Activated CD4-positive, alpha-beta T cell treated with anti-CD3 and anti-CD28 coated beads, Interleukin-2, amount 10 ng/mL, durations not matched to agents 7 days and 5 days (primary cell): ENCODE measurements around the gene CBY3. TPM values are rescaled to one million over a fixed set of nuclear protein-coding genes. Genes with fewer than 3 reads are reported as not detected.
"Not testable (repeated sequence)": the region's sequence is repeated elsewhere in the genome, so short reads cannot be mapped to it uniquely, and the experiment has no call there.

ENCODE experiments used
- CTCF ChIA-PET: fragments of 350-600 bp; sonication (Branson Sonifier 250); formaldehyde crosslinking; loops from one replicate; lab custom pipeline; 2021; ENCODE audit warnings: antibody characterized with exemption; lab: Charles Lee
- POLR2A ChIA-PET: fragments of 350-600 bp; sonication (Branson Sonifier 250); formaldehyde crosslinking; loops from one replicate; lab custom pipeline; 2021; ENCODE audit warnings: antibody characterized with exemption; lab: Charles Lee
- DNase-seq: peaks from one replicate; pipeline ENCODE4 v3.0.0-alpha.2; 2020
- H3K27ac Mint-ChIP-seq: one replicate; pipeline ENCODE4 v1.8.0; 2021; ENCODE audit warnings: mild to moderate bottlenecking, moderate library complexity, mixed read lengths
- H3K27me3 Mint-ChIP-seq: one replicate; pipeline ENCODE4 v1.8.0; 2021; ENCODE audit warnings: mixed read lengths
- H3K36me3 Mint-ChIP-seq: one replicate; pipeline ENCODE4 v1.8.0; 2021; ENCODE audit warnings: low read depth, mixed read lengths
- H3K4me1 Mint-ChIP-seq: one replicate; pipeline ENCODE4 v1.8.0; 2021; ENCODE audit warnings: mixed read lengths
- H3K4me3 Mint-ChIP-seq: one replicate; pipeline ENCODE4 v1.8.0; 2021; ENCODE audit warnings: mild to moderate bottlenecking, moderate library complexity, mixed read lengths
- H3K9me3 Mint-ChIP-seq: one replicate; pipeline ENCODE4 v1.8.0; 2021; ENCODE audit warnings: mixed read lengths
- total RNA-seq, 2 experiments: library from RNA; stranded (reverse); gene quantifications; one replicate each; pipeline ENCODE4 v1.2.3, GENCODE V29; 2021

CBY3 gene
- total RNA-seq, 2 experiments from 2014 or later, result 0.35 to 0.44 TPM

GRCh38 chr5:179697993-179698934, 17.4 kb upstream of the CBY3 start:
- Mint-ChIP-seq H3K9me3 (no peaks in the 10 kb centered on the region), H3K27ac (peak overlapping the region; percentile 100), H3K4me3 (peak overlapping the region; percentile 99), H3K36me3 (peaks cover 24% of the 10 kb centered on the region), H3K27me3 (no peaks in the 10 kb centered on the region), H3K4me1 (peaks cover 45% of the 10 kb centered on the region)
- DNase-seq, result peak; percentile 99
- POLR2A ChIA-PET, result interaction anchor here (0.6 kb wide), 1 partner anchor 1396 kb away, joined by 3 read pairs; no protein-coding TSS in a partner anchor
- CTCF ChIA-PET, result interaction anchor here (3.6 kb wide), 1 partner anchor 18 kb away, joined by 31 read pairs; the partner anchor contains the start of gene CBY3

DNA sequence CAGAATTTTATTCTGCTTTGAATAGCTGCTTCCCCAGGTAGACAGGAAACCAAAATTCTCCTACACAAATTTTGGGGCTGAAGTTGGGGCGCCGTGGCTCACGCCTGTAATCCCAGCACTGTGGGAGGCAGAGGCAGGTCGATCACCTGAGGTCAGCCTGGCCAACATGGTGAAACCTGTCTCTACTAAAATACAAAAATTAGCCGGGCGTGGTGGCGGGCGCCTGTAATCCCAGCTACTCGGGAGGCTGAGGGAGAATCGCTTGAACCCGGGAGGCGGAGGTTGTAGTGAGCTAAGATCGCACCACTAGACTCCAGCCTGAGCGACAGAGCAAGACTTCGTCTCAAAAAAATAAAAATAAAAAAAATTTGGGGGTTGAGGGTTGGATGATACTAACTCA, 16.7 kb upstream of the CBY3 start:
- CTCF ChIA-PET, result interaction anchor here (1.2 to 3.6 kb wide), 3 partner anchors 10 to 34 kb away, joined by 3 to 31 read pairs (median 5); partner anchors contain the start of genes CBY3 and MAML1
- H3K27ac Mint-ChIP-seq, result peak overlapping the region; percentile 100

DNA sequence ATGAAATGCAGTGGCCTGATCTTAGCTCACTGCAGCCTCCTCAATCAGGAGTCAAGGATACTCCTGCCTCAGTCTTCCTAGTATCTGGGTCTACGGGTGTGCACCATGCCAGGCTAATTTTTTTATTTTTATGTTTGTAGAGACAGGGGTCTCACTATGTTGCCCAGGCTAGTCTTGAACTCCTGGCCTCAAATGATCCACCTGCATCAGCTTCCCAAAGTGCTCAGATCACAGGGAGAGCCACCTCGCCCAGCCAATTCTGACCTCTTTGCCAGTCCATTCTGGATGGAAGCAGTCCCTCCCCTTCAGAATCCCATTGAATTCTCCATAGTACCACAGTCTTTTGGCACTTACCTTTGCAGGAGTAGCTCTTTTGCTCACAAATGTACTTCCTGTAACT, 16.3 kb upstream of the CBY3 start:
- H3K27ac Mint-ChIP-seq, result peak overlapping the region; percentile 100
- H3K27me3 Mint-ChIP-seq, result no peaks in the 10 kb centered on the region
- H3K4me1 Mint-ChIP-seq, result peaks cover 35% of the 10 kb centered on the region
- POLR2A ChIA-PET, result interaction anchor here (0.6 kb wide), 1 partner anchor 14 kb away, joined by 4 read pairs; no protein-coding TSS in a partner anchor
- H3K9me3 Mint-ChIP-seq, result no peaks in the 10 kb centered on the region
- peaks cover 15% of the 10 kb centered on the region for H3K36me3 Mint-ChIP-seq
- H3K4me3 Mint-ChIP-seq, result peak overlapping the region; percentile 99
- CTCF ChIA-PET, result interaction anchor here (0.6 to 3.6 kb wide), 4 partner anchors 9 to 145 kb away, joined by 3 to 31 read pairs (median 4); partner anchors contain the start of genes CBY3 and MAML1
- no peak for DNase-seq

More for the DNA sequence above, 16.7 kb upstream of the CBY3 start:
- peaks cover 40% of the 10 kb centered on the region for H3K4me1 Mint-ChIP-seq
- H3K27me3 Mint-ChIP-seq, DNase-seq, H3K9me3 Mint-ChIP-seq: not testable (repeated sequence)
- POLR2A ChIA-PET, result interaction anchor here (0.6 kb wide), 2 partner anchors 14 to 1395 kb away, joined by 3 to 4 read pairs; no protein-coding TSS in a partner anchor
- H3K4me3 Mint-ChIP-seq, result peak overlapping the region; percentile 99
- H3K36me3 Mint-ChIP-seq, result peaks cover 20% of the 10 kb centered on the region

- peak overlapping the region; percentile 100 for H3K27ac Mint-ChIP-seq
- POLR2A ChIA-PET, result no interaction called here
- peaks cover 33% of the 10 kb centered on the region for H3K4me1 Mint-ChIP-seq
- H3K27me3 Mint-ChIP-seq, result no peaks in the 10 kb centered on the region
- no peak overlapping the region for H3K4me3 Mint-ChIP-seq
- no peak for DNase-seq
- H3K9me3 Mint-ChIP-seq, result no peaks in the 10 kb centered on the region
- CTCF ChIA-PET, result interaction anchor here (0.6 to 3.6 kb wide), 4 partner anchors 9 to 145 kb away, joined by 3 to 31 read pairs (median 4); partner anchors contain the start of genes CBY3 and MAML1
- H3K36me3 Mint-ChIP-seq, result peaks cover 13% of the 10 kb centered on the region
Measured at GRCh38 chr5:179696603-179697002, 15.8 kb upstream of the CBY3 start.

DNA sequence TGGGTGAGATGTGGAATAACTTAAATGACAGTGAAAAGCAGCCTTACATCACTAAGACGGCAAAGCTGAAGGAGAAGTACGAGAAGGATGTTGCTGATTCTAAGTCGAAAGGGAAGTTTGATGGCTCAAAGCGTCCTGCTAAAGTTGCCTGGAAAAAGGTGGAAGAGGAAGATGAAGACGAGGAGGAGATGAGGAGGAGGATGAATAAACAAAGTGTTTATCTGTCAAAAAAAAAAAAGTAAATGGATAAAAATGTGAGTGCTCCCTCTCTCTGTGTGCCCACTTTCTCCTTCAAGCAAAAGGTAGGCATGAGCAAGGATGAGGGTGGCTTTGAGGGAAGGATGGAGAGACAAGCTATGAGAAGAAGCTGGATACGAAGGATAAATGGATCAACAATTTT, 13.7 kb upstream of the CBY3 start:
- POLR2A ChIA-PET, result interaction anchor here (0.5 kb wide), 1 partner anchor 71 kb away, joined by 3 read pairs; the partner anchor contains the start of gene HNRNPH1
- Mint-ChIP-seq H3K4me3 (no peak overlapping the region), H3K9me3 (no peaks in the 10 kb centered on the region), H3K27me3 (no peaks in the 10 kb centered on the region), H3K4me1 (peaks cover 20% of the 10 kb centered on the region), H3K27ac (no peak overlapping the region), H3K36me3 (peaks cover 4% of the 10 kb centered on the region)
- CTCF ChIA-PET, result interaction anchor here (3.6 kb wide), 1 partner anchor 15 kb away, joined by 31 read pairs; the partner anchor contains the start of gene CBY3
- no peak for DNase-seq

- H3K27me3 Mint-ChIP-seq, result not testable (repeated sequence)
- CTCF ChIA-PET, result interaction anchor here (0.7 to 1.2 kb wide), 3 partner anchors 11 to 94 kb away, joined by 3 read pairs; no protein-coding TSS in a partner anchor
Measured at GRCh38 chr5:179689212-179689611, 8.4 kb upstream of the CBY3 start.

GRCh38 chr5:179680014-179680779, 637 bp downstream of the CBY3 start:
- Mint-ChIP-seq H3K4me1 (peaks cover 37% of the 10 kb centered on the region), H3K36me3 (peaks cover 24% of the 10 kb centered on the region), H3K9me3 (no peaks in the 10 kb centered on the region), H3K4me3 (peak overlapping the region; percentile 35), H3K27ac (peak overlapping the region; percentile 80), H3K27me3 (no peaks in the 10 kb centered on the region)
- POLR2A ChIA-PET, result no interaction called here
- DNase-seq, result no peak
- CTCF ChIA-PET, result interaction anchor here (1.3 to 5.1 kb wide), 3 partner anchors 10 to 16 kb away, joined by 6 to 31 read pairs (median 24); no protein-coding TSS in a partner anchor

More at GRCh38 chr5:179689212-179689611, 8.4 kb upstream of the CBY3 start:
- H3K36me3 Mint-ChIP-seq, DNase-seq, H3K4me1 Mint-ChIP-seq, H3K27ac Mint-ChIP-seq, H3K4me3 Mint-ChIP-seq, H3K9me3 Mint-ChIP-seq, POLR2A ChIA-PET: not testable (repeated sequence)

- peak; percentile 65 for DNase-seq
- Mint-ChIP-seq H3K4me3 (peak overlapping the region; percentile 99), H3K27ac (peak overlapping the region; percentile 99), H3K9me3 (no peaks in the 10 kb centered on the region), H3K27me3 (no peaks in the 10 kb centered on the region), H3K36me3 (peaks cover 29% of the 10 kb centered on the region), H3K4me1 (peaks cover 37% of the 10 kb centered on the region)
- POLR2A ChIA-PET, result interaction anchor here (1.1 kb wide), 1 partner anchor 8 kb away, joined by 4 read pairs; no protein-coding TSS in a partner anchor
- CTCF ChIA-PET, result interaction anchor here (1.3 to 5.1 kb wide), 4 partner anchors 10 to 17 kb away, joined by 4 to 31 read pairs (median 16); no protein-coding TSS in a partner anchor
Measured at GRCh38 chr5:179679014-179679674, 1.7 kb downstream of the CBY3 start.

DNA sequence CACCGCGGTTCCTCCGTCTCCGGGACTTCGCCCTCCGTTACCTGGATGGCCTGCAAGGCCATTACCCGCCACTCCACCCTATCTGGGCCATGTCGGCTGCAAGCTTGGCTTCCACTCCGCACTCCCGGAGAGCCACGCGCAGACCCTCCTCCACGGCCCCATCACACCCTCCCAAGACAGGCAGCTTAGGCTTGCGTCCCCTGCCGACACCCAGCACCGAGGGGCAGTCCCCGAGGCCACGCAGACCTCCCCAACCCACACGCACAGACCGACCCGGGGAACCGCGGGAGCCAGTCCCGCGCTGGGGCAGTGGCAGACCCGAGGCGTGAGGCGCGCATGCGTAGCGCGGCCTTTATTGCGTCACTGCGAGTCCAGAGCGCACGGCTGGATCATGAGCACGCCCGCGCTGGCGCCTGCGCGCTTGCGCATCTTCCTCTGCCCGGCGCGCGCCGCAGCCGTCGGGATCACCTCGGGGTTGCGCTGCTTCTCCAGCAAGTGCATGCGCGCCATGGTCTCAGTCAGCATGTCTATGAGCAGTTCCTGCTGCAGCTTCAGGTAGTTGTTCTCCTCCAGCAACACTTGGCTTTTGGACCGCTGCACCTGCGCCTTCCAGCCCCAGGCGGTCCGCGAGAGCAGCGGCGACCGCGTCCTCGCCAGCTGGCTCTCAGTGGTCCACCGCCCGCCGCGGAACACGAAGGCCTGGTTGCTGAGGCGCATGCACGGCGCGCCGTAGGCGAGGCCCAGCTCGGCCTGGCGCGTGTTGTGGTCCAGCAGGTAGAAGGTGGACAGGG, 2.4 kb downstream of the CBY3 start:
- H3K4me1 Mint-ChIP-seq, result peaks cover 33% of the 10 kb centered on the region
- ChIA-PET POLR2A (interaction anchor here (1.1 kb wide), 1 partner anchor 9 kb away, joined by 4 read pairs; no protein-coding TSS in a partner anchor), CTCF (interaction anchor here (1.3 to 5.1 kb wide), 4 partner anchors 9 to 18 kb away, joined by 4 to 31 read pairs (median 16); no protein-coding TSS in a partner anchor)
- H3K9me3 Mint-ChIP-seq, result no peaks in the 10 kb centered on the region
- peak overlapping the region; percentile 99 for H3K4me3 Mint-ChIP-seq
- H3K36me3 Mint-ChIP-seq, result peaks cover 29% of the 10 kb centered on the region
- H3K27ac Mint-ChIP-seq, result peak overlapping the region; percentile 99
- H3K27me3 Mint-ChIP-seq, result no peaks in the 10 kb centered on the region
- peak; percentile 94 for DNase-seq

DNA sequence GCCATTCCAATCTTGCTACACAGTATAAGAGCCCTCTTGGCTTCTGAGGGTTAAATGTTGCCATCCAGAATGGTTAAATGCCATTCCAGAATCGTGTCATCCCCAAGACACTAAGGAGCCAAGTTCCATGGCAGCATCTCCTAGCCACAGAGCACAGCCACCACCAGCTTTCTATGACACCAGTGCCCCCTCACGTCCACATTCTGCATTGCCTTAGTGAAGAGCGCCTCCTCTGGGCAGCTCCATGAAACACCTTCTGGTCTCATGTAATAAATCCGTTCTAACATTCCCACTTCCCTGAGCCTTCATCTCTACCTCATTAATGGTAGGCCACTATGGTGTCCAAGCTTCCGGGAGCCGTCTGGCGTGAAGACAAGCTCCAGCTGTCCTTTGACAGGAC, 12.4 kb downstream of the CBY3 start:
- H3K4me3 Mint-ChIP-seq, result no peak overlapping the region
- H3K27me3 Mint-ChIP-seq, result no peaks in the 10 kb centered on the region
- peak; percentile 34 for DNase-seq
- peaks cover 4% of the 10 kb centered on the region for H3K4me1 Mint-ChIP-seq
- H3K9me3 Mint-ChIP-seq, result no peaks in the 10 kb centered on the region
- no peaks in the 10 kb centered on the region for H3K36me3 Mint-ChIP-seq
- CTCF ChIA-PET, result interaction anchor here (0.6 to 3.3 kb wide), 8 partner anchors 8 to 118 kb away, joined by 3 to 24 read pairs (median 4); partner anchors contain the start of genes CBY3 and RUFY1
- H3K27ac Mint-ChIP-seq, result no peak overlapping the region
- POLR2A ChIA-PET, result no interaction called here

DNA sequence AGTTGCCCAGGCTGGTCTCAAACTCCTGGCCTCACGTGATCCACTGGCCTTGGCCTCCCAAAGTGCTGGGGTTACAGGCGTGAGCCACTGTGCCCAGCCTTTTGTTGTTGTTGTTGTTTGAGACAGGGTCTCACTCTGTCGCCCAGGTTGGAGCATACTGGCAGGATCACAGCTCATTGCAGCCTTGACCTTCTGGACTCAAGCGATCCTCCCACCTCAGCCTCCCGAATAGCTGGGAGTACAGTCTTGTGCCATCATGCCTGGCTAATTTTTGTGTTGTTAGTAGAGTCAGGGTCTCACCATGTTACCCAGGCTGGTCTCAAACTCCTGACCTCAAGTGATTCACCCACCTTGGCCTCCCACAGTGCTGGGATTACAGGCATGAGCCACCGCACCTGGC, 19.2 kb downstream of the CBY3 start:
- DNase-seq, H3K4me3 Mint-ChIP-seq, POLR2A ChIA-PET, H3K27me3 Mint-ChIP-seq, H3K4me1 Mint-ChIP-seq, H3K36me3 Mint-ChIP-seq, H3K9me3 Mint-ChIP-seq, H3K27ac Mint-ChIP-seq: not testable (repeated sequence)
- CTCF ChIA-PET, result interaction anchor here (0.7 kb wide), 1 partner anchor 682 kb away, joined by 3 read pairs; no protein-coding TSS in a partner anchor
